Astrocyte of the cerebellum (primary cell): ENCODE measurements around the gene RPL7L1.
A peak's percentile ranks its signal among the peaks of the same experiment; 100 is the strongest.
"Not testable (repeated sequence)": the region's sequence is repeated elsewhere in the genome, so short reads cannot be mapped to it uniquely, and the experiment has no call there.

Experiments used
- DNase-seq: peaks from one replicate; pipeline ENCODE4 v3.0.0-alpha.2; 2011; ENCODE audit warnings: low read depth
- H3K4me3 ChIP-seq: 2 replicates; pipeline ENCODE4 v1.5.1; 2011; ENCODE audit warnings: mild to moderate bottlenecking, low read depth, low read length, moderate library complexity
- CTCF ChIP-seq: IDR thresholded peaks from 2 replicates; pipeline ENCODE4 v1.5.1; 2012; ENCODE audit warnings: low read length, low read depth, moderate library complexity, mild to moderate bottlenecking; ENCODE audit errors: missing control alignments
- in situ Hi-C: cut with HindIII; loops from 2 replicates; pipeline ENCODE4 v1.10.0; 2017; ENCODE audit warnings: low sequenced_read_pairs

RPL7L1 gene

GRCh38 chr6:42890311-42891198 is 11.1 kb downstream of the RPL7L1 start:
- TF ChIP-seq CTCF, result no peak
- peak overlapping the region; percentile 82 for H3K4me3 ChIP-seq
- DNase-seq, result peak; percentile 90
- in situ Hi-C loops, result no loop called here

- in situ Hi-C loops, result no loop called here
- peak overlapping the region; percentile 82 for H3K4me3 ChIP-seq
- DNase-seq, result no peak
- no peak for TF ChIP-seq CTCF
These were observed 11.8 kb downstream of the RPL7L1 start for GRCh38 chr6:42891199-42891722.

GRCh38 chr6:42894041-42894828 is 14.8 kb downstream of the RPL7L1 start:
- H3K4me3 ChIP-seq, in situ Hi-C loops, DNase-seq: not testable (repeated sequence)

- DNase-seq, result no peak
- no peak for TF ChIP-seq CTCF
- H3K4me3 ChIP-seq, result no peak overlapping the region
- in situ Hi-C loops, result no loop called here
These were observed 16.8 kb downstream of the RPL7L1 start for GRCh38 chr6:42896178-42896719.

- peak; percentile 55 for DNase-seq
- peak; percentile 61 for TF ChIP-seq CTCF
- H3K4me3 ChIP-seq, result no peak overlapping the region
- in situ Hi-C loops, result no loop called here
These were observed 19.5 kb downstream of the RPL7L1 start for GRCh38 chr6:42898891-42899361.

GRCh38 chr6:42899871-42900270 is 20.5 kb downstream of the RPL7L1 start:
- no peak overlapping the region for H3K4me3 ChIP-seq
- in situ Hi-C loops, result no loop called here
- no peak for TF ChIP-seq CTCF
- DNase-seq, result no peak
